Neural crest cell (in vitro differentiated cells): ENCODE results near the gene CHAC2. TPM values are rescaled to one million over a fixed set of nuclear protein-coding genes. Genes with fewer than 3 reads are reported as not detected.
"Not testable (repeated sequence)": the region's sequence is repeated elsewhere in the genome, so short reads cannot be mapped to it uniquely, and the experiment has no call there.

Experiments used
- DNase-seq: peaks from one replicate; pipeline ENCODE4 v3.0.0; 2021; ENCODE audit warnings: low read depth, mixed read lengths, low spot score
- H3K27ac Mint-ChIP-seq: one replicate; pipeline ENCODE4 v1.8.0; 2021; ENCODE audit warnings: mild to moderate bottlenecking, mixed read lengths; ENCODE audit not compliant: unreplicated experiment
- H3K27me3 Mint-ChIP-seq: 2 replicates; pipeline ENCODE4 v1.8.0; 2021; ENCODE audit warnings: low read depth, mild to moderate bottlenecking, mixed read lengths
- H3K36me3 Mint-ChIP-seq: 2 replicates; pipeline ENCODE4 v1.8.0; 2021; ENCODE audit warnings: low read depth, mild to moderate bottlenecking, mixed read lengths
- H3K4me1 Mint-ChIP-seq: 2 replicates; pipeline ENCODE4 v1.8.0; 2021; ENCODE audit warnings: mixed read lengths
- H3K4me3 Mint-ChIP-seq: one replicate; pipeline ENCODE4 v1.8.0; 2021; ENCODE audit warnings: mild to moderate bottlenecking, mixed read lengths
- H3K9me3 Mint-ChIP-seq: 2 replicates; pipeline ENCODE4 v1.8.0; 2021; ENCODE audit warnings: mixed read lengths
- CTCF ChIP-seq: fragments of 200-600 bp; sonication (generic); conservative IDR thresholded peaks from 2 replicates; pipeline ENCODE4 v1.5.0; 2021; ENCODE audit warnings: antibody characterized with exemption, mild to moderate bottlenecking
- total RNA-seq: library from RNA; stranded (reverse); gene quantifications from 2 replicates; pipeline ENCODE4 v1.2.1, GENCODE V29; 2021

Gene CHAC2
- total RNA-seq, 1 donor from 2014 or later: 7.8 TPM

GRCh38 chr2:53751728-53752127 is 15.9 kb upstream of the CHAC2 start:
- Mint-ChIP-seq H3K27me3 (no peaks in the 10 kb centered on the region), H3K4me3 (no peak overlapping the region), H3K36me3 (peaks cover 19% of the 10 kb centered on the region), H3K4me1 (no peaks in the 10 kb centered on the region), H3K9me3 (no peaks in the 10 kb centered on the region), H3K27ac (no peak overlapping the region)
- DNase-seq: no peak
- TF ChIP-seq CTCF: no peak

- TF ChIP-seq CTCF: no peak
- H3K4me1 Mint-ChIP-seq: no peaks in the 10 kb centered on the region
- H3K27me3 Mint-ChIP-seq: no peaks in the 10 kb centered on the region
- H3K4me3 Mint-ChIP-seq: no peak overlapping the region
- DNase-seq: no peak
- H3K9me3 Mint-ChIP-seq: no peaks in the 10 kb centered on the region
- no peak overlapping the region for H3K27ac Mint-ChIP-seq
- H3K36me3 Mint-ChIP-seq: peaks cover 21% of the 10 kb centered on the region
Observed at GRCh38 chr2:53752385-53752784, 15.2 kb upstream of the CHAC2 start.

GRCh38 chr2:53753041-53753440 is 14.6 kb upstream of the CHAC2 start:
- DNase-seq: no peak
- Mint-ChIP-seq H3K27ac (peak overlapping the region; percentile 0), H3K9me3 (no peaks in the 10 kb centered on the region), H3K4me3 (no peak overlapping the region), H3K36me3 (peaks cover 22% of the 10 kb centered on the region), H3K4me1 (no peaks in the 10 kb centered on the region), H3K27me3 (no peaks in the 10 kb centered on the region)
- no peak for TF ChIP-seq CTCF

GRCh38 chr2:53755121-53755520 is 12.5 kb upstream of the CHAC2 start:
- H3K4me3 Mint-ChIP-seq: no peak overlapping the region
- H3K4me1 Mint-ChIP-seq: no peaks in the 10 kb centered on the region
- H3K27ac Mint-ChIP-seq: no peak overlapping the region
- no peak for TF ChIP-seq CTCF
- no peak for DNase-seq
- H3K27me3 Mint-ChIP-seq: no peaks in the 10 kb centered on the region
- peaks cover 20% of the 10 kb centered on the region for H3K36me3 Mint-ChIP-seq
- no peaks in the 10 kb centered on the region for H3K9me3 Mint-ChIP-seq

- Mint-ChIP-seq H3K4me1 (no peaks in the 10 kb centered on the region), H3K27me3 (no peaks in the 10 kb centered on the region), H3K36me3 (peaks cover 23% of the 10 kb centered on the region)
Observed at GRCh38 chr2:53756644-53757043, 11.0 kb upstream of the CHAC2 start.

GRCh38 chr2:53757206-53757605 is 10.4 kb upstream of the CHAC2 start:
- H3K27ac Mint-ChIP-seq, H3K4me3 Mint-ChIP-seq, H3K27me3 Mint-ChIP-seq, H3K9me3 Mint-ChIP-seq, H3K4me1 Mint-ChIP-seq, DNase-seq: not testable (repeated sequence)
- peaks cover 23% of the 10 kb centered on the region for H3K36me3 Mint-ChIP-seq

More at GRCh38 chr2:53756644-53757043, 11.0 kb upstream of the CHAC2 start:
- H3K27ac Mint-ChIP-seq: no peak overlapping the region
- no peak for DNase-seq
- no peaks in the 10 kb centered on the region for H3K9me3 Mint-ChIP-seq
- no peak overlapping the region for H3K4me3 Mint-ChIP-seq
- TF ChIP-seq CTCF: no peak
